HG03060 (cell line): ENCODE results near the gene NFE2.

Source experiments
- ATAC-seq: cut with Tn5 transposase; IDR thresholded peaks from one replicate; pipeline ENCODE4 v1.9.1; 2021; ENCODE audit warnings: low read depth, moderate number of reproducible peaks; ENCODE audit not compliant: unreplicated experiment

Gene NFE2

DNA sequence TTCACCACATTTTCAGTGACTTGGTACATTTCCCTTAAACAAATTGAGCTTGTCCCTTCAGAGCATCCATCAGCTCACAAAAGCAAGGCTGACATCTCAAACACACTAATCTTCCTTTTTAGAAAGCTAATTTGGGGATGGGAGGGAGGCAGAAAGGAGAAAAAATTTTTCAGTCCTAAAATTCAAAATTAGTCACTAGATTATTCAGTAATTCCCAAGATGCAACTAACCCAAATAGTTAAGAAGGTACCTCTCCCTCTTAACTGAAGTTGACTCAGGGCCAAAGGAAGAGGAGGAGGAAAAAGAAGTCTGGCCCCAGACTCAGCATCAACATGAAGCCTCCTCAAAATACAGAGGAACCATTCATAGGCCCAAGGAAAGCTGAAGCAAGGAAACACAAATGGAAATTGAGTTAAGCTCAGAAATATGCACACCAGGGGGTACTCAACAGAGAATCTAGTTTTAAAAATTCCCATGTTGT lies 42.6 kb downstream of the NFE2 start:
- no peak for ATAC-seq

DNA sequence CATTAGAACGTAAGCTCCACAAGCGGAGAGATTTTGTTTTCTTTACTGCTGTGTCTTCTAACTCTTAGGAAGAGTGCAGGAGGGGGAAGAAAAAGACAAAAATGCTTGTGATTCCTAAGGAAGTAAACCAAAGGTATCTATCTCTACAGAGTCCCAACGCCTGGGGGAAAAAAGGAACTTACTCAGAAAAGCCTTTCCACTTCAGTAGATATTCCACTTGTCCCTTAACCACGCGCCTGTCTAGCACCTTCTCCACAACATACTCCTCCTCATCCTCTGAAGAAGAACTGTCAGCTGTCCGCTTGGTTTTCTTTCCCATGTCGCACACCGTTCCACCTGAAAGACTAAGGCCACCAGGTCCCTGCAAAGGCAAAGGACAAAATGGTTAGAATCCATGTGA lies 43.5 kb downstream of the NFE2 start:
- no peak for ATAC-seq

- ATAC-seq, result no peak
Observed at GRCh38 chr12:54253240-54253639, 47.6 kb downstream of the NFE2 start.

- no peak for ATAC-seq
Observed at GRCh38 chr12:54251667-54252284, 49.0 kb downstream of the NFE2 start.

DNA sequence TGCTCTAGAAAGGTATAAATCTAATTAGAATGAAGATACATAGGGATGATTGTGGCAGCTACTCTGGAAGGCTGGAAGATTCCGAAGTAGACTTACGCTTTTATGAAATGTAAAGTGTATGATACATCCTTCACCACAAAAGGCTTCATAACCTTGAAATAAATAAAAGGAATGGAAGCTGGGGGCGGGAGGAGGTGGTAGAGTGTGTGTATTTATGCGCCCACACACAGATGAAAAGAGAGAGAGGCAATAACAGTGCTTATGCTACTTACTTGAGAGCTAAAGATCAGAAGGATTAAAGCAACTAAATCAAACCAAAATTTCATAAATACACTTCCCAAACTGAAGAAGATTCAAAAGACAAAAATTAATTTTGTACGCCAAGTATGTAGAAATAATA lies 51.3 kb downstream of the NFE2 start:
- ATAC-seq, result no peak

- ATAC-seq, result no peak
Observed at GRCh38 chr12:54246011-54246641, 54.7 kb downstream of the NFE2 start.
